Stomach (tissue), 4 donors: ENCODE measurements around the gene BRSK2.

ENCODE experiments used
- CTCF ChIP-seq, 7 experiments: fragments of 450-650 bp in 4 of 7; fragments of 200-600 bp in 3 of 7; sonication (generic) in 3 of 7; IDR thresholded peaks; one replicate each; pipeline ENCODE4 v1.5.1; 2016 to 2019; ENCODE audit warnings: antibody characterized with exemption in 7 of 7, control low read depth in 2 of 7, mild to moderate bottlenecking in 1 of 7
- EP300 ChIP-seq: sonication (generic); formaldehyde crosslinking; IDR thresholded peaks from one replicate; pipeline ENCODE4 v1.6.1; 2017; ENCODE audit warnings: antibody characterized with exemption

- no peak for TF ChIP-seq EP300
- TF ChIP-seq CTCF (IDR thresholded peaks at IDR 0.05) = no peak
Measured at GRCh38 chr11:1437500-1437899, 47.8 kb downstream of the BRSK2 start.
